HG02642 (cell line): ENCODE results near the gene LRRC56.
A peak's percentile ranks its signal among the peaks of the same experiment; 100 is the strongest.
"Not testable (repeated sequence)": the region's sequence is repeated elsewhere in the genome, so short reads cannot be mapped to it uniquely, and the experiment has no call there.

ENCODE experiments used
- ATAC-seq: cut with Tn5 transposase; IDR thresholded peaks from one replicate; pipeline ENCODE4 v1.9.1; 2021; ENCODE audit warnings: mild to moderate bottlenecking; ENCODE audit not compliant: unreplicated experiment, poor library complexity

LRRC56 gene

DNA sequence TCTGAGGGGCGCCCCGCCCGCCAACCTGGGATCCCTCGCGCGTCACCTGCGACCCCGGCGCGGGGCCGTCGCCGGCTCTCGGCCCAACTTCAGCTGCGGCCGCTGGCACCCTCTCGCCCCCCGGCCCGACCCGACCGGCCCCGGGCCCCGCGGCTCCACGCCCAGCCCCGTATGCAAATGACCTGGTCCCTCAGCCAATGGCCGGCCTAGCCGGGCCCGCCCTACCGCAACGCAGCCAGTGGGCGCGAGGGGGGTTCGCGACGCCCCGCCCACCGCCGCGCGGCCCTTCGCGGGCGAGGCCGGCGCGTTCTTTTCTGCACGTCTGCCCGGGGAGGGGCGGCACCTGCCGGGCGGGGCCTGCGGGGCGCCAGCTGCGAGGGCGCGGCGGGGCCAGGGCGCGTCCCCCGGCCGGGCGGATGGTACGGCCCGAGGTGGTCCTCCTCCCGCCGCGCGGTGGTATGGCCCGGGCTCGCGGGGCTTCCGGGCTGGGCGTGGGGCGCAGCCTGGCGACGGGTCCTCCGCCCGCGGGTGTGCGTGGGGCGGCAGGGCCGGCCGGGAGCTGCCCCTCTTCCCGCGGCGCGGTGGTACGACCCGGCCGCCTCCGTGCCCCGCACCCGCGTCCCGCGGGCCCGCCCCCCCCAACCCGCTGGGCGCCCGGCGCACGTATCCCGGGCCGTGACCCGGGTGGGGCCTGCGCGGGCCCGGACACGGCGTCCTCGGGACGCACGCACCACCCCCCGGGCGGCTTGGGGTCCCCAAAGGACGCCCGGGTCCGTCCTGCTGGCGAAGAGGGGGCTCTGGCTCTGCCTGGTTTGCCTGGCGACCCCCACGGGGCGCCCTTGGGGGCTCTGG lies 31.2 kb downstream of the LRRC56 start:
- peak; percentile 86 for ATAC-seq

DNA sequence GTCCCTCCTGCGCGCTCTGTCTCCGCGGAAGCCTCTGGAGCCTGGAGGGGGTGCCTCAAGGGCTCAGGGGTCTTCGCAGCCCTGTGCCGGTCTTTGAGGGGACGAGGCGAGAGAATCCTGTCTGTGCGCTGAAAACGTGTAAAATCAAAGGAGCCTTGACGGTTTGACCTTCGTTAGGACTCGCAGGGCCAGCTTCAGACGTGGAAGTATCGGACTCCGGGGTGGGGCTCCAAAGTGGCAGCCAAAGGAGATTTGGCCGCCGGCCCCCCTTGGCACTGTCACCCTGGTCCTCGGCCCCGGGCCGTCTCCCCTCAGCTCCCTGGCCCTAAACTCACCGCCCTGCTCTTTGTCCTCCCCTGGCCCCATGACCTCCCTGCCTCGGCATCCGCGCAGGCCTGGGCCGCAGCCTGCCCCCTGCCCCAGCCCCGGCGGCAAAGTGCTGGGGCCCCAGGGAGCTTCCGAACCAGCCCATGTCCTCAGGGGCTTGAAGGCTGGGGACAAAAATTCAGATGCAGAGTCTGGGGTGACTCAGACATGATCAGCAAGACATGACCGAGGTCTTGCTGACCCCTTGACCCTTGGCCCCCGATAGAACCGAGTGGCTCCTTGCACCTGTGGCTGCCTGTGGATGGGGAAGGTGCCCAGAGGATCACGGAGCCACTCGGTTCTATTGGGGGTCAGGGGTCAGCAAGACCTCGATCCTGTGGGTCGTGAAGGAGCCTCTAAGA lies 32.0 kb downstream of the LRRC56 start:
- ATAC-seq = no peak

DNA sequence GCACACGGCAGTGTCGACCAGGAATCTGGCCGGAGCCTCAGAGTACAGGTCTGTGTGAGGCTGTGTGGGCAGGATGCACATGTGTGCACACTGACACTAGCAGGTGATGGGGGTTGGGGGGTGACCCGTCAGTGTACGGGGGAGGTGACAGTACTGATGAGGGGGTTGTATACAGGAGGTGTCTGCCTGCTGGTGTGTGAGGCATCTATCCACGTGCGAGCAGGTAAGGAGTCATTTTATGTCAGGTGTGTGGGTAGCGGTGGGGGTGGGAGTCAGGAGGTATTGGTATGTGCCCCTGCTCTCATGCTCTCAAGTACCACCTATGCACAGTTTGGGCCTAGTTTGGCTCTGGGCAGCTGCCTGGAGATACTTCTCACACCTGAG lies 34.5 kb downstream of the LRRC56 start:
- ATAC-seq = no peak

DNA sequence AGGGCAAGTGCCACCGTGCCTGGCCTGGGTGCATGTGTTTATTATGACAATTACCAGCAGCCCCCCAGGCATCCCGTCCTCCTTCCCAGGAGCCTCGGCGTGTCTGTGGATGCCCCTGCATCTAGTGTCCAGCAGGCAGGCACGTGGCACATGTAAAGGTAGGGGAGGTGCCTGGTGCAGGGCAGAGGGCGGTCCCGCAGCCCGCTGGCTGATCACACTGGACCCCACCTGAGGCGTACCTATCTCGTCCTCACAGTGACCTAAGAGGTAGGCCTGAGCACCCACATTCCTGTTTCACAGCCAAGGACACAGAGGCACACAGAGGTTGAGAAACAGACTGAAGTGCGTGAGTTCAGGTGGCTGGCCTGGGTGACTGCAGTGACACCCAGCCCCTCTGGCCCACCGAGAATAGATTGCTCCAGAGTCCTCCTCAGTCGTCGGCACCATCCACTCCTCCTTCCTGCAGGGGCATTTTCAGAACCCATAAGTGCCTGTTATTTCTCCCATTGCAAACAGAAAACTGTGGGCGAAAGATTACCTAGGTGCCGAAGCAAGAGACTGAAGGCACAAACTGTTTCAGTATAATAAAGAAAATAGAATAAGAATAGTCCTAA lies 35.9 kb downstream of the LRRC56 start:
- ATAC-seq = no peak

DNA sequence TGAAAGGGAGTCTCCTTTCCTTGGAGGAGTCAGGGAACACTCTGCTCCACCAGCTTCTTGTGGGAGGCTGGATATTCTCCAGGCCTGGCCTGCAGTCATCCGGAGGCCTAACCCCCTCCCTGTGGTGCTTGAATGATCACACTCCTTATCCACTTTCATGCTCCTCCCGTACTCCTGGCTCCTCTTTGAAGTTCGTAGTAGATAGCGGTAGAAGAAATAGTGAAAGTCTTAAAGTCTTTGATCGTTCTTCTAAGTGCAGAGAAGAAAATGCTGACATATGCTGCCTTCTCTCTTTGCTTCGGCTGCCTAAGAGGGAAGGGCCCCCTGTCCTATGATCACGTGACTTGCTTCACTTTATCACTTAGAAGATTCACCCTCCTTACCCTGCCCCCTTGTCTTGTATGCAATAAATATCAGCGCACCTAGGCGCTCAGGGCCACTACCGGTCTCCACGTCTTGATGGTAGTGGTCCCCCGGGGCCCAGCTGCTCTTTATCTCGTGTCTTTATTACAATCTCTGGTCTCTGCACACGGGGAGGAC lies 36.8 kb downstream of the LRRC56 start:
- ATAC-seq = not testable (repeated sequence)

DNA sequence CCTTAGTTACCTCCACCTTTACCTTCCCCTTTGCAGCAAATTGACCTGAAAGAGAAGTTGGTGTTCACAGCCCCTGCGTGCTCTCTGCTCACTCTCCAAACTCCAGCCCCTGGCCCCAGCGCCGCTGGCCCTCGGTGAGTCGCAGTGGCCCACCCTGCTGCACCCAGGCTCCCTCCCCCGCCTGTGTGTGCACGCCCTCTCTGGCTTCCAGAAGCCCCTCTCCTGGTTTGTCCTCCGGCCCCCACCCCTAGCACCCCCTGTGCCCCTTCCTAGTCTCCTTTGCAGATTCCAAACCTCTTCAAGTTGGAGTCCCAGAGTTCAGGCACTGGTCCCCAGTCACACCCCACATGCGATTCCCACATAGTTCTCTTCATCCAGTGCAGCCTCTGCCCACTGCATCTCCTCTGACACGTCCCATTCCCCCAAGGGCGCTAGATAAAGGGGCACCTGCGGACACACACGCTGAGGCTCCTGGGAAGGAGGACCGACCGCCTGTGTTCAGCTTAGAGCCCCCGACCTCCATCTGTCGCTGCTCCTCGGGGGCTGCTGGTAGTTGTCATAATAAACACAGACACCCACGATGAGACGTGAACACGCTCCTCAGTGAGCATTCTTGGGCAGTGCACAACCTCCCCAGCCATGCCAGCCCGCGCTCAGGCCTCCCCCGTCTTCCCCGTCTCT lies 37.4 kb downstream of the LRRC56 start:
- no peak for ATAC-seq

DNA sequence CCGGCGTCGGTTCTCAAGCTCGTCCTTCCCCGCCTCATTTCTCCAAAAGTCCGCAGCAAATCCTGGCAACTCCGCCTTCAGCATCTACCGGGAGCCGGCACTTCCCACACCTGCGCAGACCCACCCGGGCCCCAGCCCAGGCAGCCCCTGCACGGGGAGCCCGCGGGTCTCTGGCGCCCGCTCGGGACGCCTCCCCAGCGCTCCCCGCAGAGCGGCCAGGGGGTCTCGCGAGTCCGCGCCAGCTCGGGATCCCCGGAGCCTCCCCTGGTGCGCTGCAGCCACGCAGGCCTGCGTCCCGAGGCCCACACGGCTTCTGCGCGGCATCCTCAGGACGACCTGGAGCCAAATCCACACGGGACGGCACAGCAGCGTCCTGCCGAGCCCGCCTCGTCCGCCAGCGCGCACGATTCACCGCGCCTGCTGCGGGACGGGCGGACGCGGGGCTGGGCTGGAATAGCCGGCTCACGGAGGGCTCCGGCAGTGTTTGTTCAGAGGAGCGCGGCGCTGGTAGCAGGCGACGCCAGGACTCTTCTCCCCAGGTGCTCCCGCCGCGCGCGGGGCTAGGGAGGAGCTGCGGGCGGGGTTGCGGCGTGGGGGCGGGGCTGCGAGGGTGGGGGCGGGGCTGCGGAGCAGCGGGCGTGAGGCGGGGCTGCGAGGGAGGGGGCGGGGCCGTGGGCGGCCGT lies 38.1 kb downstream of the LRRC56 start:
- ATAC-seq = peak; percentile 42

DNA sequence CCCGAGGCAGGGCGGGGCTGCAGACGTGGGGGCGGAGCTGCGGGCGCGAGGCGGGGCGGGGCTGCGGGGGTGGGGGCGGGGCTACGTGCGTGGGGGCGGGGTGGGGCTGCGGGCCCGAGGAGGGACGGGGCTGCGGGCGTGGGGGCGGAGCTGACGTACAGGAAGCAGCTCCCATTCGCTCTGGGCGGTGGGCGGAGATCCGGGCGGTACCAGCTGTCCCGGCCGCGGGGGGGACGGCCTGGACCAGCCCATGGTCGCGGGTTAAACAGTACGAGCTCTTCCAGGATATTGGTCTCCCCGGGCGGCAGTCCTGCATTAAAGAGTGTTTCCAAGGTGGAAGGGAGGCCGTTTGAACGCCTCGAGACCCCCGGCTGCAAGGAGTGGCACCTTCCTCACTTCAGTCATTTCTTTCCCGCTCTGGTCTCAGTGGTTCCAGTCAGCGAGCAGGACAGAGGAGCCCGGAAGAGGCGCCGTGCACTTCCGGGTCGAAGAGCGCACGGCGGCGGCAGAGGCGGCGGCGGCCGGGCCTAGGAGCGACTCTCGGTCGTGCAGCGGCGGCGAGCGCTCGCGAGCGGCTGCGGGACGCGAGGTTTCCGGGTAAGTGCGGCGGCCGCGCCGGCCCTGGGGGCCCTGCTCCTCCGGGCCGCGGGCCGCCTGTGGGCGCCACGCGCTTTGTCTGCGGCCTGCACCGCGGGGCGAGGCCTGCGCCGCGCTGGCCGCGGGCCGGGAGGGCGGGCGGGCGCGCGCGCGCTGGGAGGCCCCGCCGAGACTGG lies 38.9 kb downstream of the LRRC56 start, which contains the start of gene PHRF1:
Gene PHRF1 (plus strand): TSS at position 475 of the 773 bp plus-strand sequence. CDS start 5,043 bp downstream, outside the sequence.
- peak; percentile 87 for ATAC-seq

DNA sequence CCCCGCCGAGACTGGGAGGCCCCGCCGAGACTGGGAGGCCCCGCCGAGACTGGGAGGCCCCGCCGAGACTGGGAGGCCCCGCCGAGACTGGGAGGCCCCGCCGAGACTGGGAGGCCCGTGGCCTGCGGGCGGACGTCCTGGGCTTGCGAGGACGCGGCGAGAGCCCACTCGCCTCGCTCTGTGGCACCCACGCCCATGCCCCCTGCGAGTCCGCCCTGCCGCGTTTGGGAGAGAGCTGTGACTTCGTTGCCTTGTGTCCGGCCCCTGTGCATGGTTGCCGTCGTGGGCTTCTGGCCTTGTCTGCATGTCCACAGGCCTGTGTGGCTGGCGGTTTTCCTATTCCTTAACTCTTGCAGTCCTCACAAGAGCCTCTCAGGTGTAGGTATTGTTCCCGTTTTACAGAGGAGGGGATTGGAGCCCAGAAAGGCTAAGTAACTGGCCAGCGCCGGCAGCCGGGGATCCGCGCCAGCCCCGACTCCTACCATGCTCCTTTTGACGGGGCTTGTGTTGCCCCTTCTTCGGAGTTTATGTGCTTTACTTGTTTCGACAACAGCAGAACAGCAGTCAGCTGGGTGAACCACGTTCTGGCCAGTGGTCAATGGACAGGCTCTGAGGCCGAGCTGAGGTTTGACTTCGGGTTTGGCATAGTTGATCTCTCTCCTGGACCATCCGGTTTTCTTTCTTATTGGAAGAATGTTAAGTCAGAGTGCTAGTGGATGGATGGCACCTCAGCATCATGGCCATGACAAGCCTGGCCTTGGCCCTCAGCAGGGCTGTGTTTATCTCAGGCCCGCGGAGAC lies 39.7 kb downstream of the LRRC56 start:
- ATAC-seq = no peak

DNA sequence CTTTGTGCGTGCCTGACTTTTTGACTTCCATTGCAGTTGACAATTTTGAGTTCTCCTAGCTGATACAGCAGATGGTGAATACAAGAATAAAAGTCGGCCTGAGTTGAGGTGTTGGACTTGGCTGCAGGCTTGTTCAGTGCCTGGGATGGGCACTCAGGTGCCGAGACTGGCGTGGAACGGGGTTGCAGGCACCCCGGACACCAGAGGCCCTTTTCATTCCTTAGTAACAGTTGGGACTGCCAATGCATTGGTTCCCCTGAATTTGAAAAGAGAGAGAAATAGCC lies 40.2 kb downstream of the LRRC56 start:
- no peak for ATAC-seq

DNA sequence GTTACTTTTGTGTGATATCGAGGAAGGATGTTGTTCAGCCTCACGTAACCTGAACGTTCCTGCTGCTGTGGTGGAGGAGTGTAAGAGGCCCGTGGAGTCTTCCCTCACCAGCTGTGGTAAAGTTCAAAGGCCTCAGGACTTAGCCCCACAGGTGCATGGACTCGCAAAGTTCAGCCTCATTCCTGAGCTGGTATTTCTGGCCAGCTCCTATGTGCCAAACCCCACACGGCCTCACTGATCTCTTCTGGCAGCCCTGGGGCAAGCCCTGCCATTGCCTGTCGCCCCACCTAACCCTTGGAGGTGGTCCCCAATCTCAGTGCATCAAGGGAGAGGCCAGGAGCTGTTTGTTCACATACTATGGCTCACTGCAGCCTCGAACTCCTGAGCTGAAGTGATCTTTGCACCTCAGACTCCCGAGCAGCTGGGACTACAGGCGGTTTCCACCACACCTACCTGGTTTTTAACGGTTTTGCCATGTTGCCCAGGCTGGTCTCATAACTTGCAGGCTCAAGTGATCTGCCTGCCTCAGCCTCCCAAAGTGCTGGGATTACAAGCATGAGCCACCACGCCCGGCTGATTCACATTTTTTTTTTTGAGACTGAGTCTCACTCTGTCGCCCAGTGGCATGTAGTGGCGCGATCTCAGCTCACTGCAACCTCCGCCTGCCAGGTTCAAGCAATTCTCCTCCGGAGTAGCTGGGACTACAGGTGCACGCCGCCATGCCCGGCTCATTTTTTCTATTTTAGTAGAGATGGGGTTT lies 41.1 kb downstream of the LRRC56 start:
- no peak for ATAC-seq

DNA sequence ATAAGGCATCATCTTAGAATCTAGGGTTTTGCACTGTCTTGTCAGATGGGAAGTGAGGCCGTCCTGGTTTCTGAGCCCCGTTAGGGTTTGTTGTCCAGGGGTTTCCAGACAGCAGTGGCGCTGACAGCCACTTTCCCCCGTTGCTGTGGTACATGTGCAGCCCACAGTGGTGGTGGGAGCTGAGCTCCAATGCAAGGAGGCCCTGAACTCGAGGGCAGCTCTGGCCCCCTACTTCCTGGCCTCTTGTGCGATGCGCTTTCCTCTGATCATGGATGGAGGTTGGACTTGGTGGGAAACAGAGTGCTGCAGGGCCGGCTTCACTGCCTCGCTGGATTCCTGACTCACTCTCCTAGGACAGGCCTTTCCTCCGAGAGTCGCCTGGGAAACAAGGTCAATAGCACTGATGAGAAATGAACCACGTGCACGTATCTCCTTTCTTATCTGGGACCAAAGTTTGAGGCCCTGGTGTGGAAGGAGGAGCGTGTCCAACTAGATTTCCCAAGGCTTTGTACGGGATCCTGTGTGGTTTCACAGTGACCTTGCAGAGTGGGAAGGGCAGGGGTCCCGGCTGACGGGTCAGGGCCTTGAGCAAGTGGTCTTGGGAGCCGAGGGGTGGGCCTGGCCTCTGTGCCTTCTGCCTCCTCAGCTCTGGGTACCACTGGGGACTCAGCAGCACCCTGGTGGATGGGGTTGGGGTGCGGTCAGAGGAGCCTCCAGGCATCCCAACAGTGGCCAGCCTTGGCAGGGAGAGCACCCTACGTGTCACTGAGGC lies 42.7 kb downstream of the LRRC56 start:
- ATAC-seq = no peak

DNA sequence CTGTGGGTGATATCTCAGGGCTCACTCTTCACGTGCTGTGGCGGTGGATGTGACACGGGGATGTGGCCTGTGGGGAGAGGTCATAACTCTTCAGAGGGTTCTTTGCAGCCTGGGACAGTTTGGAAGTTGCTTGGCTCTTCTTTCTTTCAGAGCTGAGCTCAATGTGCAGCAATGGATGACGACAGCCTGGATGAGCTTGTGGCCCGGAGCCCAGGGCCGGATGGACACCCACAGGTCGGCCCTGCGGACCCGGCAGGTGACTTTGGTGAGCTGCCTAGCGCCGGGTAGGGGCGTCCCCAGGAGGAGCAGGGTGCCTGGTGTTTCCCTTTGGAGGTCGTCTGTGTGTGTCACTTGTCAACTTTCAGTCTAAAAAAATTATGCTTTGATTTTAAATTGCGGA lies 44.0 kb downstream of the LRRC56 start:
- no peak for ATAC-seq

DNA sequence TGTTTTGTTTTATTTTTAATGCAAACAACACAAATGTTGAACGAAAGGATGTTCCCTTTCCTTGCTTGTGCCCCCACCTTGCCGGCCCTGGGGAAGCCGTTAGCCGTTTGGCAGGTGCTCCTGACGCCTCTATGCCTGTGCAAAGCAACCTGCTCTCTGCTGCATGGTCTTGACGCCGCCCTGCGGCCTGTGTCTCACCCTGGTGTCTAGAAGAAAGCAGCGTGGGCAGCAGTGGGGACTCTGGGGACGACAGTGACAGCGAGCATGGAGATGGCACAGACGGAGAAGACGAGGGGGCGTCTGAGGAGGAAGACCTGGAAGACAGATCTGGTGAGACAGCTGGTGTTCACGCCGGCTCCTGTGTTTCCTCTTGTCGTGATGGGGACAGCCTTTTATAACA lies 44.4 kb downstream of the LRRC56 start:
- ATAC-seq = no peak

DNA sequence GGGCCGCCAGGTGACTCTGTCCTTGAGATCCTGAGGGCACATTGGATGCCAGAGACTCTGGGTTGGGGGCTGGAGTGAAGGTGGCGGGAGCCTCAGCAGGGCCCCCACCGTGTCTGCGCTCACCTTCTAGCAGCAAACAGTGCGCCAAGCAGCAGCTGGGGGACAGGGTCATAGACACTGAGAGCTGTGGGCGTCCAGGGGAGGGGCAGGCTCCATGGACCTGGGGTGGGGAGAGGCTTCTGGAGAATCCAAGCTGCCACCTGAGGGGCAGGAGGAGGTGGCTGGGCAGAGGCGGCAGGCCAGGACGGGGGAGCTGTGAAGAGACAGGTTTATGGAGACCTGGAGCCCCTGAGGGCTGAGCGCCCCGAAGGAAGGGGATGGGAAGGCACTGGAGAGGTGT lies 47.0 kb downstream of the LRRC56 start:
- no peak for ATAC-seq

DNA sequence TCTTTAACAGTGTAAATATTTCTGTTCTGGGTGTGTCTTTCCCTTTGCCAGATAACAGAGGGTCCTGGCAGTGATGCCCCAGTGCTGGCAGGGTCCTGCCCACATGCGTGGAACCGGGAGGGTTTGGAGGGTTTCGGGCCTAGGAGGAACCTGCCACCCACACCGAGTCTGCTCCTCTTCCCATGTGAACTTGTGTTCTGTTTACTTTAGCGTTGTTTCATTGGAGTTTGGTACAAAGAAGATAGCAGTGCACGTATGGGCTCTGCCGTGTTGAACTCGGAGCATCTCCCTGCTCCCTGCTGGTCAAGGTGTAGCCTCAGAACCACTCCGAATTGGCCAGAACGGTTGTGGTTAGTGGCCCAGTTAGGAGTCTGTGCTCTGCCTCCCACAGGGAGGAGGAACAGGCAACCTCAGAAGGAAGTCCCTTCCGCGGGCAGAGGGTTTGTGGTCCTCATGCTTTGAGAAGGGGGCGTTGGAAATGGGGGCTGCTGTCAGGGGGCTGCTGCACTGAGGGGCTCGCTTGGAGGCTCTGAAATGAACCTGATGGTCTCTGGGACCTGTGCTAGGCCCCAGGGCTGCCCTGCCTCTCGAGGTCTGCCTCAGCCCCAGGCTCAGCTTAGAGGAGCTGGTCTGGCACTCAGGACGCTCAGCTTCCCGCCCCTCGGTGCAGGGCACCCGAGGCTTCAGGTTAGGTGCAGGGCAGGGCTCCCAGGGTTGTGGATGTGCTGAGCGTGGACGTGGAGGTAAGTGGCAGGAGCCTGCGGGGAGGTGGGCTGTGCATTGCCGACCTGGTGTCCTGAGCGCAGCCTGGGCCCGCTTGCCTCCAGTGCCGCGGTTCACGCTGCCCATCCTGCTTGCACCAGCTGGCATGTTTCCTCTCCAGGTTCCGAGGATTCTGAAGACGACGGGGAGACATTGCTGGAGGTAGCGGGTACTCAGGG lies 49.3 kb downstream of the LRRC56 start:
- ATAC-seq = no peak
